ENCODE data around the gene CDKL1.
"Not testable (repeated sequence)": the region's sequence is repeated elsewhere in the genome, so short reads cannot be mapped to it uniquely, and the experiment has no call there.

Gene CDKL1

DNA sequence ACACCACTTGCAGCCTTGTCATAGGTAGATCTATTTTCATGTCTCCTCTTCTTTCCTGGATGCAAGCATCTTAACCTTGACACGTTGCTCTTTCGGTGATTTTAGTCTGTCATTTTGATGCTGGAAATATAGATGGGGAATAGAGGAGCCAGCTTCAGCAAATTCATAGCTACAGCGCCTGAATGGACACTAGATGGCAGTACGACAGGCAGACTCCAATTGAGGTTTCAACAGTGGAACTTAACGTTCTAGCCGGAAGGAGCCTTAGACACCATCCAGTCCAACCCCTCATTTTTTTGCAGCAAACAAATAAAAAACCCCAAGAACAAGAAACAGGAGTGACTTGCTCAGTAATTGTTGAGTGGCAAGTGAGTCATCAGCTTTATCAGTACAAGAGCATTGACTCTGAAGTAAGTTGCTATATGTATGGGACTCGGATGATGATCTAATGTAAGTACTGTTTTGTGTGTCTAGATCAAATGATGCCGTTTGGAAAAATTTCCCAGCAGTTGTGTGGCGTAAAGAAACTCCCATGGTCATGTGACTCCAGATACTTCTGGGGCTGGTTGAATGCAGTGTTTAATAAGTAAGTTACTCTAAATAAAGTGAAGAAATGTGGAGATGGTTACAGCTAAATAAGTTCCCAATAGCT, 75.5 kb downstream of the CDKL1 start:
- peak; percentile 83 to 86 for DNase-seq

DNA sequence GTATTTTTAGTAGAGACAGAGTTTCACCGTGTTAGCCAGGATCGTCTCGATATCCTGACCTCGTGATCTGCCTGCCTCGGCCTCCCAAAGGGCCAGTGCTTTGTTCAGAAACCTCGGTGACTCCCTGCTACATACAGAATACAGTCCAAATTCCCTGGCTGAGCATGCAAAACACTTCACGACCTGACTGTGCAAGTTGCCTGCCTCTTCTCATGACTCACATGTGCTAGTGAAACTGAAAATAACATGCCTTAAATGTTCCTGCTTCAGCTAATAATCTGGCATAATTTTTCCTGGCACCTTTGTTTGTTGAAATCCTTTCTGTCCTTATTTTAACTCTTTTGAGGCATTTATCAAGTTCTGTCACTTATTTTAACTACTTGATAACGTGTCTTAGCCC, 76.4 kb downstream of the CDKL1 start:
- no peak for DNase-seq

DNA sequence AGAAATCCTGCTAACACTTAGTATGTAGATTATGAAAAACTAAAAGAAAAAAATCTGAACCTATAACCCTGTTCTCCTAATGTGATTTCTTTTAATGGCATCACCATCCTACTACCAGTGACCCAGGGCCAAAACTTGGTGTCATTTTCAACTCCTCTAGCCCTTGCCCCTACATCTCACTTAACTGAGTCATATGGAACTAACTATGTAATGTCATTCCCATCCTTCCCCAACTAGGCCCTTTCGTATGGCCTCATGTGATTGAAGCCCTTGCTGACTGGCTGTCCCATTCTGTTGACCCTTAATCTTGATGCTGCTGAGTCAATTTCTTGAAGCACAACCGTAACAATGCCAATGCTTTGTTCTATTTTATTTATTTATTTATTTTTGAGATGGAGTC, 77.0 kb downstream of the CDKL1 start:
- no peak for DNase-seq

DNA sequence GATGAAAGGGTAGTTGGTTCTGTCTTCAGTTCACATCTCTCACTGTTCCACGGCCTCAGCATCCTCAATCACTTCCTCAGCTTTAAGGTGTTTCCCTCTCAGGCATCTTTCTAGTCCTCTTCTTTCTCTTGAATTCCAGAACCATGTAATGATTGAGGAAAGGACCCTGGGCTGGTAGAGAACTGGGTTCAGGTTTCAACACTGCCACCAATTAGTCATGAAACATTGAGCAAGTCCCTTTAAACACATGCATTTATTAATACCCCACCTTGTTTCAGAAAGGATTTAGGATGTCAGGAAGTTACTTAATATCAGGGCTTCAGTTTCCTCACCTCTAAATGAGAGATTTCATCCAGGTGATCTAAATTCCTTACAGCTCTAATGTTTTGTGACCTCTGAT, 77.4 kb downstream of the CDKL1 start:
- DNase-seq = no peak

DNA sequence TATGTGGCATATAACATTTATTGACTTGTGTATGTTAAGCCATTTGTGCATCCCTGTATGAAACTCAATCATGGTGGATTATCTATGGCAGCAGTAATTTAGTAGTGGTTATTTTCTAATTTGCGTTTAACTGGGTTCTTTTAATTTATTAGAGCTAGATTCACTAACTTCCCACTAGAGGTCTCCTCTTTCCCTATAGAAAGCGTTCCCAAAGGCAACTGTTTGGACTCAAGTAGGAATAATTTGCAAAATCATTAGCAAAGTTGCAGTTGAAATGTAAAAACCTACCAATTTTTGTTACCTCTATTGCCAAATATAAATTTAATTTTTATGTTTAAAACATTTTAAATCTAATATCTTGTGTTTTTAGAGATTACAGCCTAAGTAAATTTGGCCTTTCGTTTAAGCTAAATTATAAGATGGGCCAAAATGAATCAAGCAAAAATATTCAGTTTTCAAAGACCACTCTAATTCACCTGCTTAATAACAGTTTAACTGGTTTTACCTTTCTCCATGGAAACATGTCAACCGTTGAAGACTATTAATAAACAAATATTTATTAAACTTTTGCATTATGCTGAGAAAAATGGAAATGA, 78.6 kb downstream of the CDKL1 start:
- DNase-seq = peak; percentile 28 to 49

DNA sequence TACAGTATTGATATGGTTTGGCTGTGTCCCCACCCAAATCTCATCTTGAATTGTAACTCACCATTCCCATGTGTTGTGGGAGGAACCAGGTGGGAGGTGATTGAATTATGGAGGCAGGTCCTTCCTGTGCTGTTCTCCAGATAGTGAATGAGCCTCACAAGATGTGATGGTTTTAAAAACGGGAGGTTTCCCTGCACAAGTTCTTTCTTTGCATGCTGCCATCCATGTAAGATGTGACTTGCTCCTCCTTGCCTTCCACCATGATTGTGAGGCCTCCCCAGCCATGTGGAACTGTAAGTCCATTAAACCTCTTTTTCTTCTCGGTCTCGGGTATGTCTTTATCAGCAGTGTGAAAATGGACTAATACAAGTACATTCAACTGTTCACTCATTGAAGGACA, 82.6 kb downstream of the CDKL1 start:
- not testable (repeated sequence) for DNase-seq

DNA sequence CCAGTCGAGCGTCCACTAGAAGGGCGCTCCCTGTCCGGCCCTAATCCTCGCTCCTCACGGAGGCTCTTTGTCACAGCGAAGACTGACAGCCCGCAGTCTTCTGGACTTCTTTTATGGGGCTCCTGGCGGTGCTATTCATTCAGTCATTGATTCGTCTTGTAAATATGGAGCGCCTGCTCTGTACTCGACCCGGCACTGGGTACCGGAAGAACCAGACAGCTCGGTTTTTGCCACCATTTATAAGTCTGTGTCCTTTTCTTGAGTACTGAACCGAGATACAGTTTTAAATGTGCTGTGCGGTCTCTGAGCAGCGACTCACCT, 84.0 kb downstream of the CDKL1 start:
- peak; percentile 57 to 61 for DNase-seq

DNA sequence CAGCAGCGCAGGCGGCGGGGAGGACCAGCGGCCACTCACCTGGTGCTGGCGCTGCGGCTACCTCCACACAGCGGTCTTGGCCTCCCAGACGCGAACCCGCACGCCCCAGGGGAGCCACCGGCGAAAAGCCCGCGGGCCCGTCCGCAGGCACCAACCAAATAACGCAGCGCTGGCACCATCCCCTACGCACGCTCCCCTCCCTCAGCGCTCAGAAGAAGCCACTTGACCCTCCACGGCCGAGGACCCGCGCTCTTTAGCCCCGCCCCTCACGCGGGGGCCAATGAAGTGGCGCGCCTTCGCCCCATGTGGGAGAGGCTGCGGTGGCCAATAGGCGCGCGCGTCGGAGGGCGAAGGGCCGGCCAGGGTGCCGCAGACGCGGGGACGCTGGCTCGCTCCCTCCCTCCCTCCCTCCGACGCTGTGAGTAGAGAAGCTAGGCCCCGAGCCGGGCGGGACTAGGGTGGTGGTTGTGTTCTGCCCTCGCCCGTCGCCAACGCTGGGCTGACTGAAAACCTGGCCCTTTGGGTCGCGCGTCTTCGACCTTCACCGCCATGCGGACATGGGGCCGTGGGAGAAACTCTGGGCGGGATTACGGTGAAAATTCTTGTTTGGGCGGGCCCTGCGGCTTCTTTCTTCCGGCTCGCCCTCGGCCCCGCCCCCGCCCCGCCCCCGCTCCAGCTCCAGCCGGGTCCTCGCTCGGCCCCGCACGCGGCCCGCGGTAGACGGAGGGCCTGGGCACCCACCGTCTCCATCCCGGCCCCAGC, 84.5 kb downstream of the CDKL1 start, which contains the start of the genes DMAC2L and L2HGDH:
Gene DMAC2L, plus strand, starts transcription at position 353 of the 762 bp plus-strand sequence. CDS start 9,164 bp downstream, outside the sequence.
Gene L2HGDH, minus strand, starts transcription at position 258 of the 762 bp plus-strand sequence. Its CDS starts 79 bp downstream, at position 179.
- DNase-seq = peak; percentile 84 to 86

DNA sequence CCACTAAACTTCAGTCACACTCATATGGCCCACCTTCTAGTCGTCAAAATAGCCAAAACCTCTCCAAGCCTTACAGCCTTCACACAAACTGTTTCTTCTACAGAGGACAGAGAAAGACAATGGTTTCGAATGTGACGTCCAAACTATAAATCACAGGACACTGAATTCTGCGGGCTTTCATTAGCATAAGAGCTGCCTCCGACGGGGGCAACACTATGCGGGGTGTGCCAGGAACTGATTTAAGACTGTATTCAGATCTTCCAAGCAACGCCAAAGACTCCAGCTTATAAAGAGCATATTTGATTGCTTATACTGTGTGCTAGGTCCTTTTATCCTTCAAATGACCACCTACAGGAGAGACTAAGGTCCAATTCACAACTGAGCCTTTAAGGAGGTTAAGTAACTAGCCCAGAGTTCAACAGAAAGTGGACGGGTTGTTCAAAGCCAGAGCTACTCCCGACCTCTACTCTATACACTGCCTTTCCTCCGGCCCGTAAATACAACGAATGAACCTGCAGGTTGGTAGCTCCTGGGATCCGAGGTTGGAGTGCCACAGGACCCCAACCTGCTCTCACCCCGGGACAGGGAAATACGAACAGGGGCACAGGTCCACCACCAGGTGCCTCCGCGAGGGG, 85.2 kb downstream of the CDKL1 start:
- no peak for DNase-seq

DNA sequence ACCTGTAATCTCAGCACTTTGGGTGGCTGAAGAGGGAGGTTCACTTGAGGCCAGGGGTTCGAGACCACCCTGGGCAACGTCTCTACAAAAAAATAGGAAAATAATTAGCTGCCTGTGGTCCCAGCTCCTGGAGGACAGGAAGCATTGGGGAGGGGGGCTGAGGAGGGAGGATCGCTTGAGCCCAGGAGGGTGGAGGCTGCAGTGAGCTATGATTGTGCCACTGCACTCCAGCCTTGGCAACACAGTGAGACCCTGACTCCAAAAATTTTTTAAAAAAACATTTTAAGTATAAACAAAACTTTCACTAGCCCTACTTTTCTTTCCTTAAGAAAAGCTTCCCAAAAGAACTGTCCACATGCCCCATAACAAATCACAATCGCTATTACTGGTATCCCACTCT, 86.2 kb downstream of the CDKL1 start:
- DNase-seq = no peak

DNA sequence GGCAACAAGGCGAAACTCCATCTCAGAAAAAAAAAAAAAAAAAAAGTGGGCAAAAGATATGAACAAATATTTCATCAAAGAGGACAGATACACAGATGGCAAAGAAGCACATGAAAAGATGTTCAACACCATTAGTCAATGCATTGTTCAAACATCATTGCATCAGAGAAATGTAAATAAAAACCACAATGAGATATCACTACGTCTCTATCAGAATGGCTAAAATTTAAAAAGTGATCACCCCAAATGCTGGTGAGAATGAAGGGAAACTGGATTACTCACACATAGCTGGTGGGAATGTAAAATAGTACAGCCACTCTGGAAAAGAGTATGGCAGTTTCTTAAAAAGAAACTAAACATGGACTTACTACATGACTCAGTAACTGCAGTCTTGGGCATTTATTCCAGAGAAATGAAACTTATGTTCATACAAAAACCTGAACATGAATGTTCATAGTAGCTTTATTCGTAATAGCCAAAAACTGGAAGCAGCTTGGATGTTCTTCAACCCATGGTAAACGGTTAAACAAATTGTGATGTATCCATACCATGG, 88.2 kb downstream of the CDKL1 start:
- DNase-seq = no peak

DNA sequence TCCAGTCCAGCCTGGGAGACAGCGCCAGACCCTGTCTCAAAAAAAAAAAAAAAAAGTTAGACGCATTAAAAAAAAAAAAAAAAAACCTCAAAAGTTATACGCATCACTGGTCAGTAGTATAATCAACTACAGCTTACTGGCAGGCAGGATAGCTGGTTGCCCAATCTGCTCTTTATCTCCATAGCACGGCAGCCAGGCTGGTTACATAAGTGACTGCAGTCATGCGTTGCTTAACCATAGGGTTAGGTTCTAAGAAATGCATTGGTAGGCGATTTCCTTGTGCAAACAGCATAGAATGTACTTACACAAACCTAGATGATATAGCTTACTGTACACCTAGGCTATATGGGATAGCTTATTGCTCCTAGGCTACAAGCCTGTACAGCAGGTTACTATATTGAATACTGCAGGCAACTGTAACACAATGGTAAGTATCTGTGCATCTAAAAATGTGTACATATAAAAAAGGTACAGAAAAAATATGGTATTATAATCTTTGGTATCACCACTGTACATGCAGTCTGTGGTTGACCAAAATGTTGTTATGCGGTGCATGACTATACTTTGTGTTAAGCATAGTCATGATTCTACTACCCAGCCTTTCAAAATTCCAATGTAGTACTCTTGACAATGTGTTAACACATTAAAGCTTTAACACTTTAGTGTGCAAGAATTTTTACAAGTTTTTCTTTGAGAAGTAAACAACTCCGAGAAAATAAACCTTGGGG, 92.8 kb downstream of the CDKL1 start:
- DNase-seq = peak; percentile 98

DNA sequence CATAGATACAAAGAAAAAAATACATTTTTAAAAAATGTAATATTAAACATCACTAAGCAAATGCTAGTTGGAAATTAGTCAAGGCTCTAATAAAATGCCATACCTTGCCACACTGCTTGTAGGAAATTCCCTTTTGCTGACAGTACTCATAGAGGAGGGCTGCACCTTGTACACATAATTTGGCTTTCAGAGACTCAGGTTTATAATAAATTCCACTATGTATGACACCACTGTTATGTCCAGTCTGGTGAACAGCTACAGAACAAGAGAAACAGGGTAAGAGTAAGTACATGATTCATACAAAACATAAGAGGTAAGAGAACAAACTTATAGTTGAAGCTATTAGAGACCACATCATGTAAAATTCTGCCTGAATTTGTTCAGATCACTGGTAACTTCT, 94.8 kb downstream of the CDKL1 start:
- no peak for DNase-seq

DNA sequence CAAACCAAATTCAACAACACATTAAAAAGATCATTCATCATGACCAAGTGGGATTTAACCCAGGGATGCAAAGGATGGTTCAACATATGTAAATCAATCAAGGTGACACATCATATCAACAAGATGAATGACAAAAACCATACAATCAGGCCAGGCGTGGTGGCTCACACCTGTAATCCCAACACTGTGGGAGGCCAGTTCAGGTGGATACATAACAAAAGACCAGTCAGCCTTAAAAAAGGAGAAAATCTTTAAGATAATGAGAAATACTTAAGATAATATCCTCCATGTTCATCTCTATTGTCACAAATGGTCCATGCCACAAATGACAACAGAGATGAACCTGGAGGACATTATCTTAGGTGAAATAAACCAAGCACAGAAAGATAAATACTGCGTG, 97.1 kb downstream of the CDKL1 start:
- DNase-seq = no peak

DNA sequence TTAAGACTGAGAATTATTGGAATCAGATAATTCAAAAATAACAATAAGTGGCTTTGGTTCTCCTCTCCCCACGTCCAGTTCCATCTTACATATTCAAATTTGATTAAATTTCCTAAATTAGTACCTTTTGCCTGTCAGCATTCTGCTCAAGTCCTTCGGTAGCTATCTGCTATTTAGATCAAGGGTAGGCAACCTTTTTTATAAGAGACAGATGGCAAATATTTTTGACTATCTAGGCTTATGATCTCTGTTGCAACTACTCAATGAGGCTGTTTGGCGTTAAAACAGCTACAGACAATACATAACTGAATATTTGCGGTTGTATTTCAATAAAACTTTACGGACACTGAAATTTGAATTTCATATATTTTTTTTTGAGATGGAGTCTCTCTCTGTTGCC, 106.4 kb downstream of the CDKL1 start:
- no peak for DNase-seq

DNA sequence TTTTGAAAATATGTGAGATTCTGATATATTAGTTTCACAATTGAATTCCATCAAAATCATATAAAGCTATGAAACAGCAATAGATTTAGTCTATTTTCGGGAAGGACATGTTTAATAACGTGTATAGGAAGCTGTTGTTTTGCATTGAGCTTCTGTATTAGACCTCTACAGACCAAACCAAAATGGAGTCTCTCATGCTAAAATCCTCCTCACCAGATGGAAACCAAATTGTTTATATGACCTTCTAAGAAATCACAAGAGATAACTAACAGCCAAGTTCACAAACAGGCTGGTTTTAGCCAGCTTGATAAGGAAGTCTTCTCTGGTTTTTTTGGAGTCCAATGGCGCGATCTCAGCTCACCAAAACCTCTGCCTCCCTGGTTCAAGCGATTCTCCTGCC, 108.5 kb downstream of the CDKL1 start:
- no peak for DNase-seq

DNA sequence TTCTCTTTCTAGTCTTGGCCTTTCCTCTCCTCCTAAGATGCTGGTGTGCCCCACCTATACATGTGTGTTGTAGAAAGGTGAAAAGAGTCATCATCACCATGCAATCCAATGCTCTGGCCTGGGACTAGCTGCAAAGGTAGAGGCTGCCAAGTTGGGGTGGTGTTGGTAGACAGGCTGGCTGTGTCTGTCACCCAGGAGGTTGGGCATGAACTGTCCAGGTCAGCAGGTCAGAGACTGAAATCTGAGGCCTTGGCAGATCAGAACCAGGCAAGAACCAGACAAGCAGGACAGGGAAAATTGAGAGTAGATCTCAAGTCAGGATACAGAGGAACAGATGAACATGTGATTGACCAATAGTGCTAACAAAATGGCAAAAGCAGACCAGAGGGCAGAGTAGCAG, 110.8 kb downstream of the CDKL1 start:
- no peak for DNase-seq
